Hepatocyte (in vitro differentiated cells): ENCODE measurements around the gene SPRYD4. TPM values are rescaled to one million over a fixed set of nuclear protein-coding genes. Genes with fewer than 3 reads are reported as not detected.

Experiments used
- DNase-seq: peaks from one replicate; pipeline ENCODE4 v3.0.0-alpha.2; 2016; ENCODE audit warnings: low spot score
- H2AFZ ChIP-seq: fragments of 200-600 bp; sonication (generic); 2 replicates; pipeline ENCODE4 v1.6.0; 2016; ENCODE audit warnings: antibody characterized with exemption, mild to moderate bottlenecking
- H3K27ac ChIP-seq: fragments of 200-600 bp; sonication (generic); 2 replicates; pipeline ENCODE4 v1.5.1; 2016; ENCODE audit warnings: mild to moderate bottlenecking
- H3K27me3 ChIP-seq: fragments of 200-600 bp; sonication (generic); 2 replicates; pipeline ENCODE4 v1.6.1; 2016
- H3K36me3 ChIP-seq: fragments of 200-600 bp; sonication (generic); replicated peaks from 2 replicates; pipeline ENCODE4 v1.5.1; 2016; ENCODE audit warnings: low read depth; ENCODE audit not compliant: insufficient read depth
- H3K4me1 ChIP-seq: fragments of 200-600 bp; sonication (generic); 2 replicates; pipeline ENCODE4 v1.5.1; 2016; ENCODE audit warnings: mild to moderate bottlenecking, moderate library complexity; ENCODE audit not compliant: insufficient read depth
- H3K4me2 ChIP-seq: fragments of 200-600 bp; sonication (generic); 2 replicates; pipeline ENCODE4 v1.6.0; 2016
- H3K4me3 ChIP-seq: fragments of 200-600 bp; sonication (generic); 2 replicates; pipeline ENCODE4 v1.5.1; 2016; ENCODE audit warnings: mild to moderate bottlenecking
- H3K79me2 ChIP-seq: fragments of 200-600 bp; sonication (generic); 2 replicates; pipeline ENCODE4 v1.6.0; 2017; ENCODE audit warnings: mild to moderate bottlenecking
- H3K9me2 ChIP-seq: fragments of 200-600 bp; sonication (generic); replicated peaks from 2 replicates; pipeline ENCODE4 v1.6.0; 2017; ENCODE audit warnings: mild to moderate bottlenecking; ENCODE audit not compliant: insufficient read depth
- H3K9me3 ChIP-seq: fragments of 200-600 bp; sonication (generic); 2 replicates; pipeline ENCODE4 v1.5.1; 2016; ENCODE audit warnings: low read depth, mild to moderate bottlenecking
- H4K20me1 ChIP-seq: fragments of 200-600 bp; sonication (generic); 2 replicates; pipeline ENCODE4 v1.6.0; 2016; ENCODE audit warnings: mild to moderate bottlenecking; ENCODE audit not compliant: insufficient read depth, poor library complexity, severe bottlenecking
- CTCF ChIP-seq: fragments of 200-600 bp; sonication (generic); IDR thresholded peaks from 2 replicates; pipeline ENCODE4 v1.5.1; 2016; ENCODE audit warnings: antibody characterized with exemption, mild to moderate bottlenecking; ENCODE audit not compliant: poor library complexity
- EZH2 ChIP-seq: fragments of 200-600 bp; sonication (generic); IDR thresholded peaks from 2 replicates; pipeline ENCODE4 v1.6.1; 2016; ENCODE audit warnings: antibody characterized with exemption, mild to moderate bottlenecking, borderline replicate concordance
- EZH2phosphoT487 ChIP-seq: fragments of 200-600 bp; sonication (generic); IDR thresholded peaks from one replicate; pipeline ENCODE4 v1.6.1; 2018; ENCODE audit warnings: antibody characterized with exemption, mild to moderate bottlenecking, low read depth, moderate library complexity; ENCODE audit not compliant: unreplicated experiment, severe bottlenecking
- WGBS: methylation state at CpG from one replicate; pipeline ENCODE4 v1.1.6; 2016; ENCODE audit warnings: low lambda C conversion rate; ENCODE audit errors: missing lambda C conversion rate; 5-methylcytosine and 5-hydroxymethylcytosine counted together
- polyA plus RNA-seq: library from polyadenylated mRNA; unstranded; fragments of >200 nt; fragmentation: Nextera tagmentation; extraction: Ambion mirVana; gene quantifications from 2 replicates; pipeline ENCODE4 v1.2.1, GENCODE V29; 2016
- total RNA-seq: library from RNA; depleted of rRNA; stranded (reverse); fragments of >200 nt; gene quantifications from 2 replicates; pipeline ENCODE4 v1.2.3, GENCODE V29; 2014

SPRYD4 gene
- total and polyA plus RNA-seq, 2 experiments from 2014 or later: 2.5 to 3.2 TPM

- peaks cover 88% of the 10 kb centered on the region for H3K79me2 ChIP-seq
- no peaks in the 10 kb centered on the region for H3K9me3 ChIP-seq
- WGBS: 93% methylated on average over 1 of the region's 1 CpG
- no peaks in the 10 kb centered on the region for H4K20me1 ChIP-seq
- no peak for TF ChIP-seq EZH2
- TF ChIP-seq CTCF: no peak
- TF ChIP-seq EZH2phosphoT487: no peak
- peaks cover 18% of the 10 kb centered on the region for H3K4me1 ChIP-seq
- H3K27me3 ChIP-seq: no peaks in the 10 kb centered on the region
- H2AFZ ChIP-seq: no peak overlapping the region
- no peaks in the 10 kb centered on the region for H3K36me3 ChIP-seq
- no peak overlapping the region for H3K4me3 ChIP-seq
- no peak overlapping the region for H3K27ac ChIP-seq
- no peak overlapping the region for H3K4me2 ChIP-seq
- DNase-seq: no peak
- no peaks in the 10 kb centered on the region for H3K9me2 ChIP-seq
These were observed 60.5 kb downstream of the SPRYD4 start for GRCh38 chr12:56528846-56529245.

Other genes starting within 250 kb of the SPRYD4 start
- 47.6 and 66.4 TPM in 2 replicates for gene RNF41, start 246.7 kb upstream of the SPRYD4 start, total RNA-seq
- gene RNF41, start 246.7 kb upstream of the SPRYD4 start, polyA plus RNA-seq: 12.2 and 22.5 TPM in 2 replicates
- gene NABP2, start 244.2 kb upstream of the SPRYD4 start, total RNA-seq: 21.9 and 35.4 TPM in 2 replicates
- gene NABP2, start 244.2 kb upstream of the SPRYD4 start, polyA plus RNA-seq: 12.4 and 12.5 TPM in 2 replicates
- 179 and 187 TPM in 2 replicates for gene SLC39A5, start 238.5 kb upstream of the SPRYD4 start, total RNA-seq
- 155 and 167 TPM in 2 replicates for gene SLC39A5, start 238.5 kb upstream of the SPRYD4 start, polyA plus RNA-seq
- gene ANKRD52, start 210.2 kb upstream of the SPRYD4 start, total RNA-seq: 21.9 and 23.3 TPM in 2 replicates
- 37.2 and 46.8 TPM in 2 replicates for gene ANKRD52, start 210.2 kb upstream of the SPRYD4 start, polyA plus RNA-seq
- gene COQ10A, start 201.6 kb upstream of the SPRYD4 start, total RNA-seq: 7.8 and 8.2 TPM in 2 replicates
- 9.6 and 10.7 TPM in 2 replicates for gene COQ10A, start 201.6 kb upstream of the SPRYD4 start, polyA plus RNA-seq
- gene CS, start 168.2 kb upstream of the SPRYD4 start, total RNA-seq: 111 and 115 TPM in 2 replicates
- 83.2 and 96.6 TPM in 2 replicates for gene CS, start 168.2 kb upstream of the SPRYD4 start, polyA plus RNA-seq
- gene CNPY2, start 152.6 kb upstream of the SPRYD4 start, total RNA-seq: 155 and 179 TPM in 2 replicates
- gene CNPY2, start 152.6 kb upstream of the SPRYD4 start, polyA plus RNA-seq: 428 and 474 TPM in 2 replicates
- gene PAN2, start 134.6 kb upstream of the SPRYD4 start, total RNA-seq: 23.5 and 29.4 TPM in 2 replicates
- gene PAN2, start 134.6 kb upstream of the SPRYD4 start, polyA plus RNA-seq: 23.6 and 41.1 TPM in 2 replicates
- 2.0 and 2.3 TPM in 2 replicates for gene IL23A, start 129.7 kb upstream of the SPRYD4 start, total RNA-seq
- 2.1 and 3.1 TPM in 2 replicates for gene IL23A, start 129.7 kb upstream of the SPRYD4 start, polyA plus RNA-seq
- gene STAT2, start 108.5 kb upstream of the SPRYD4 start, total RNA-seq: 148 and 157 TPM in 2 replicates
- gene STAT2, start 108.5 kb upstream of the SPRYD4 start, polyA plus RNA-seq: 90.1 and 104 TPM in 2 replicates
- 0.12 TPM in 1 of 2 replicates, not detected in the other for gene APOF, start 105.7 kb upstream of the SPRYD4 start, total RNA-seq
- gene APOF, start 105.7 kb upstream of the SPRYD4 start, polyA plus RNA-seq: 0.55 TPM in 1 of 2 replicates, not detected in the other
- 7.9 and 9.6 TPM in 2 replicates for gene TIMELESS, start 19.2 kb upstream of the SPRYD4 start, total RNA-seq
- 12.4 and 13.0 TPM in 2 replicates for gene TIMELESS, start 19.2 kb upstream of the SPRYD4 start, polyA plus RNA-seq
- 0.08 TPM in 1 of 2 replicates, not detected in the other for gene MIP, start 13.9 kb upstream of the SPRYD4 start, total RNA-seq
- gene MIP, start 13.9 kb upstream of the SPRYD4 start, polyA plus RNA-seq: 0.30 TPM in 1 of 2 replicates, not detected in the other
- gene GLS2, start 19.6 kb downstream of the SPRYD4 start, total RNA-seq: 6.1 and 6.4 TPM in 2 replicates
- 3.3 and 3.5 TPM in 2 replicates for gene GLS2, start 19.6 kb downstream of the SPRYD4 start, polyA plus RNA-seq
- 14.6 and 15.2 TPM in 2 replicates for gene RBMS2, start 53.2 kb downstream of the SPRYD4 start, total RNA-seq
- 15.9 and 18.8 TPM in 2 replicates for gene RBMS2, start 53.2 kb downstream of the SPRYD4 start, polyA plus RNA-seq
- gene BAZ2A, start 161.7 kb downstream of the SPRYD4 start, total RNA-seq: 27.9 and 34.5 TPM in 2 replicates
- gene BAZ2A, start 161.7 kb downstream of the SPRYD4 start, polyA plus RNA-seq: 33.1 and 42.0 TPM in 2 replicates
- gene ATP5F1B, start 177.4 kb downstream of the SPRYD4 start, total RNA-seq: 478 and 579 TPM in 2 replicates
- 950 and 953 TPM in 2 replicates for gene ATP5F1B, start 177.4 kb downstream of the SPRYD4 start, polyA plus RNA-seq
- 128 and 142 TPM in 2 replicates for gene PTGES3, start 219.7 kb downstream of the SPRYD4 start, total RNA-seq
- 154 and 156 TPM in 2 replicates for gene PTGES3, start 219.7 kb downstream of the SPRYD4 start, polyA plus RNA-seq